ENCODE results near the gene ZNF575.

The ZNF575 gene, protein sequence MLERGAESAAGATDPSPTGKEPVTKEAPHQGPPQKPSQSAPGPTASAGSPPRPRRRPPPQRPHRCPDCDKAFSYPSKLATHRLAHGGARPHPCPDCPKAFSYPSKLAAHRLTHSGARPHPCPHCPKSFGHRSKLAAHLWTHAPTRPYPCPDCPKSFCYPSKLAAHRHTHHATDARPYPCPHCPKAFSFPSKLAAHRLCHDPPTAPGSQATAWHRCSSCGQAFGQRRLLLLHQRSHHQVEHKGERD

DNA sequence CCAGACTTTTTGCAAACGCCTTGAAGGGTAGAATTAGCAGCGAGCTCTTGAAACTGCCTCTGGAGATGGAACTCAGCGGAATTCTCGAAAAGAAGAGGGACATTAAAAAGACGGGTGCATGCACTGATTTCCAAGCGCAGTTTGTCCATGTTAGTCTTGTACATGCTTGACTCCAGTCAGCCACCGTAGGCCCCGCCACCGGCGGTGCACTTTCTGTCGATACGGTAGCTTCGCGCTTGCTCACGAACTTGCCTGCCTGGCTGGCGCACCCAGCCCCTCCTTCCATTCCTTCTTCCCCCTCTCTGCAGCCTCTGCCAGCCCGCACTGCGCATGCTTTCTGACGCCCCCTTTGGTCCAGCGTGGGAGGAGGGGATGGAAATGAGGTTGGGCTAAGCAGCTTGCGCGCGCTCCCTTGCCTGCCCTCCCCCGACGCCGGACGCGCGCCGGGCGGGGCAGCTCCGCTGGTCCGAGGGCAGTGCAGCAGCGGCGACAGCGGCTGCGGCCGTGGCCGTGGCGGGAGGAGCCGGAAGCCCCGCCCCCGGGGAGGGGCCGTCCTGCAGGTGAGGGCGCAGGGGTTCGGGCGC is at the start of gene ZNF575:
TSS of gene ZNF575 (plus strand) at position 227 of the 584 bp plus-strand sequence. CDS start 1,235 bp downstream, outside the sequence.
- DNase-seq (ENCODE audit: low read depth): peak; percentile 82
- TF ChIP-seq, protein P1, sequence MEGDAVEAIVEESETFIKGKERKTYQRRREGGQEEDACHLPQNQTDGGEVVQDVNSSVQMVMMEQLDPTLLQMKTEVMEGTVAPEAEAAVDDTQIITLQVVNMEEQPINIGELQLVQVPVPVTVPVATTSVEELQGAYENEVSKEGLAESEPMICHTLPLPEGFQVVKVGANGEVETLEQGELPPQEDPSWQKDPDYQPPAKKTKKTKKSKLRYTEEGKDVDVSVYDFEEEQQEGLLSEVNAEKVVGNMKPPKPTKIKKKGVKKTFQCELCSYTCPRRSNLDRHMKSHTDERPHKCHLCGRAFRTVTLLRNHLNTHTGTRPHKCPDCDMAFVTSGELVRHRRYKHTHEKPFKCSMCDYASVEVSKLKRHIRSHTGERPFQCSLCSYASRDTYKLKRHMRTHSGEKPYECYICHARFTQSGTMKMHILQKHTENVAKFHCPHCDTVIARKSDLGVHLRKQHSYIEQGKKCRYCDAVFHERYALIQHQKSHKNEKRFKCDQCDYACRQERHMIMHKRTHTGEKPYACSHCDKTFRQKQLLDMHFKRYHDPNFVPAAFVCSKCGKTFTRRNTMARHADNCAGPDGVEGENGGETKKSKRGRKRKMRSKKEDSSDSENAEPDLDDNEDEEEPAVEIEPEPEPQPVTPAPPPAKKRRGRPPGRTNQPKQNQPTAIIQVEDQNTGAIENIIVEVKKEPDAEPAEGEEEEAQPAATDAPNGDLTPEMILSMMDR (IDR thresholded peaks at IDR 0.05; ENCODE audit: control insufficient read depth, insufficient read depth, low read depth, low read length, missing control alignments): no peak
- H3K4me3 ChIP-seq (ENCODE audit: control insufficient read depth, low read depth, low read length): peak within 1 kb of the TSS; percentile 58

DNA sequence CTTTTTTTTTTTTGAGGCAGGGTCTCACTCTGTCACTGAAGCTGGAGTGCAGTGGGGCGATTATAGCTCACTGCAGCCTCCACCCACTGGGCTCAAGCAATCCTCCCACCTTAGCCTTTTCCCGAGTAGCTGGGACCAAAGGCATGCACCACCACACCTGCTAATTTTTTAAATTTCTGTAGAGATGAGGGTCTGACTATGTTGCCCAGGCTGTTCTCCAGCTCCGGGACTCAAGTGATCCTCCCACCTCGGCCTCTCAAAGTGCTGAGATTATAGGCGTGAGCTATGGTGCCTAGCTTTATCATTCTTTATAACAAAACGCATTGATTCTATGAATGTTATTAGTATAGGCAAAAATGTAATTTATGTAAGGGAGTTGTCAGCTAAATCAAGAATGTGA is 49.7 kb upstream of the ZNF575 start:
- H3K4me3 ChIP-seq (ENCODE audit: control insufficient read depth, low read depth, low read length): no peak overlapping the region
- TF ChIP-seq, protein P1 (IDR thresholded peaks at IDR 0.05; ENCODE audit: control insufficient read depth, insufficient read depth, low read depth, low read length, missing control alignments): no peak
- DNase-seq (ENCODE audit: low read depth): no peak

DNA sequence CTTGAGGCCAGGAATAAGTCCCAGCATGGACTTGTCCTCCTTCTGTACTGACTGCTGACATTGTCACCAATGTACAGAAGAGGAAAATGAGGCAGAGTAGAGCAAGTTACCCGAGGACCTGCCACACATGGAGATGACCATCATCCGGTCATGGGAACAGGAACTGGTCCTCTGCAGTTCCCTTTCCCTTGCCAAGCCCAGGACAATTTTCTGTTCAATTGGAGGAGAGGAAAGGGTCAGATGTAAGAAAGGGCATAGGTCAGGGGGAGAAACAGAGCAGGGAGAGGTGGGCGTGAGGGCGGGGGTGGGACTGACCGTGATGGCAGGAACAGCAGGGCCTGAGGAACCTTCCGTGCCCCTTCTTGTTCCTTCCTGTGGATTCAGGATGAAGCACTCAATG is 47.0 kb upstream of the ZNF575 start:
- TF ChIP-seq, protein P1 (IDR thresholded peaks at IDR 0.05; ENCODE audit: control insufficient read depth, insufficient read depth, low read depth, low read length, missing control alignments): no peak
- no peak overlapping the region for H3K4me3 ChIP-seq (ENCODE audit: control insufficient read depth, low read depth, low read length)
- no peak for DNase-seq (ENCODE audit: low read depth)

DNA sequence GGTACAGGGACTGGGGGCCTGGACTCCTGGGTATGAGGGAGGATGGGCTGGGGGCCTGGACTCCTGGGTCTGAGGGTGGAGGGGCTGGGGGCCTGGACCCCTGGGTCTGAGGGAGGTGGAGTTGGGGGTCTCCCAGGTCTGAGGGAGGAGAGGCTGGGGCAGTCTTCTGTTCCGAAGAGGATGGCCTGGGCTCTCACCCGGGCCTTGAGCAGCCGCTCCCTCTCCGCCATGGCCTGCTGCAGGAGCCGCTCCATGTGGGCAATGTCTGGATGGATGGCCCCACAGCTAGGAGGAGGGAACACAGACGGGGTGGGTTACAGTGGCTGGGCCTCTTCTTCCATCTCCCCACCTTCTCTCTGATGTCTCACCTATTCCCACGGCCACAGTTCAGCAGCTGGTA is 46.6 kb upstream of the ZNF575 start:
- no peak overlapping the region for H3K4me3 ChIP-seq (ENCODE audit: control insufficient read depth, low read depth, low read length)
- TF ChIP-seq, protein P1 (IDR thresholded peaks at IDR 0.05; ENCODE audit: control insufficient read depth, insufficient read depth, low read depth, low read length, missing control alignments): no peak
- no peak for DNase-seq (ENCODE audit: low read depth)

DNA sequence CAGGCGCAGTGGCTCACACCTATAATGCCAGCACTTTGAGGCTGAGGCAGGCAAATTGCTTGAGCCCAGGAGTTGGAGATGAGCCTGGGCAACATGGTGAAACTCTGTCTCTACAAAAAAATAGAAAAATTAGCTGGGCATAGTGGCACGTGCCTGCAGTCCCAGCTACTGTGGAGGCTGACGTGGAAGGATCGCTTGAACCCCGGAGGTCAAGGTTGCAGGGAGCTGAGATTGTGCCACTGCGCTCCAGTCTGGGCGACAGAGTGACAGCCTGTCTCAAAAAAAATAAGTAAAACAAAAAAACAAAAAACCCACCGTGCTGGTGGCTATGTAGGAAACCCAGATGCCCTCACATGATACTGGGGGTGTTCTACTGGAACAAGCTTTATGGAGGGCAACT is 44.8 kb upstream of the ZNF575 start:
- H3K4me3 ChIP-seq (ENCODE audit: control insufficient read depth, low read depth, low read length): no peak overlapping the region
- no peak for DNase-seq (ENCODE audit: low read depth)
- TF ChIP-seq, protein P1 (IDR thresholded peaks at IDR 0.05; ENCODE audit: control insufficient read depth, insufficient read depth, low read depth, low read length, missing control alignments): no peak

DNA sequence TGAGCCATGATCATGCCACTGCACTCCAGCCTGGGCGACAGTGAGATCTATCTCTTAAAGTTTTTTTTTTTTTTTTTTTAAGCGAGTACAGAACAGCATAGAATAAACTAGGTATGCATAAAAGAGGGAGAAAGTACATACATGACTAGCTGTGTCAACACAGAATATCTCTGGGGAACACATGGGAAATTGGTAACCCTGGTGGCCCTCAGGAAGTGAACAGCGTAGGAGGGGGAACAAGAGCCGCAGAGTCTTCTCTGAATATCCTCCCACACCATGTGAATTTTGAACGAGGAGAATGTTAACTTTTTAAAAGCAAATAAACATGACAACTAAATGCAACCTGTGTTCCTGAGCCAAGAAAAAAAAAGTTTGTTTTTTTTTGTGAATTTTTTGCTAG is 43.7 kb upstream of the ZNF575 start:
- no peak for DNase-seq (ENCODE audit: low read depth)
- H3K4me3 ChIP-seq (ENCODE audit: control insufficient read depth, low read depth, low read length): no peak overlapping the region
- TF ChIP-seq, protein P1 (IDR thresholded peaks at IDR 0.05; ENCODE audit: control insufficient read depth, insufficient read depth, low read depth, low read length, missing control alignments): no peak

All from AG09309 (cell line).